NCI-H2227 treated with DMSO at 0.1 percent for 48 hours (cell line): Measurements from ENCODE around the gene LRP5.
A peak's percentile ranks its signal among the peaks of the same experiment; 100 is the strongest.

ENCODE experiments used
- DNase-seq: peaks from one replicate; lab custom pipeline; 2025; lab: John Stamatoyannopoulos, UW

The LRP5 gene

DNA sequence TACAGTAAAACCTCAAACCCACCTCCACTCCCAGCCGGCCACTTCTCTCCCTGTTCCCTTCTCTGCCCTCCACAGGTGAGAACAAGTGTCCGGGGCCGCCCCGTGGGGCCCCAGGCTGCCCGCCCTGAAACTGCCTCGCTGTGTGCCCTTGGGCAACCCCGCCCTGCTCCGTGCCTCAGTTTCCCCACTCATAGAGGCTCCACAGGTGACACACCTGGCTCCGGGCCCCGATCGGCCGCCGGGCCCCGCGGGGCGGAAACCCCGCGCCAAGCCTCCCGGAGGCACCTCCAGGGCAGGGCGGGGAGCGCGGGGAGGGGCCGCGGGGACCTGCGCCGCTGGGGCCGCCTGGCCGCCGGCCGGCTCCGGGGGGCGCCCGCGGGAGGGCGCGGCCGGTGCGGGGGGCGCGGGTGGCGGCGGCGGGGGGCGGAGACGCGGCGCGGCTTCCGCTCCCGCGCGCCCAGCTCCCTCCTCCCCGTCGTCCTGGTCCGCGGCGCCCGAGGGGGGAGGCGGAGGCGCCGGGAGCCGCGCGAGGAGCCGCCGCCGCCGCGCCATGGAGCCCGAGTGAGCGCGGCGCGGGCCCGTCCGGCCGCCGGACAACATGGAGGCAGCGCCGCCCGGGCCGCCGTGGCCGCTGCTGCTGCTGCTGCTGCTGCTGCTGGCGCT is at the start of gene LRP5:
LRP5 (plus strand) TSS at position 475 of the 663 bp plus-strand sequence; CDS start at position 599, 124 bp downstream.
- no peak for DNase-seq

DNA sequence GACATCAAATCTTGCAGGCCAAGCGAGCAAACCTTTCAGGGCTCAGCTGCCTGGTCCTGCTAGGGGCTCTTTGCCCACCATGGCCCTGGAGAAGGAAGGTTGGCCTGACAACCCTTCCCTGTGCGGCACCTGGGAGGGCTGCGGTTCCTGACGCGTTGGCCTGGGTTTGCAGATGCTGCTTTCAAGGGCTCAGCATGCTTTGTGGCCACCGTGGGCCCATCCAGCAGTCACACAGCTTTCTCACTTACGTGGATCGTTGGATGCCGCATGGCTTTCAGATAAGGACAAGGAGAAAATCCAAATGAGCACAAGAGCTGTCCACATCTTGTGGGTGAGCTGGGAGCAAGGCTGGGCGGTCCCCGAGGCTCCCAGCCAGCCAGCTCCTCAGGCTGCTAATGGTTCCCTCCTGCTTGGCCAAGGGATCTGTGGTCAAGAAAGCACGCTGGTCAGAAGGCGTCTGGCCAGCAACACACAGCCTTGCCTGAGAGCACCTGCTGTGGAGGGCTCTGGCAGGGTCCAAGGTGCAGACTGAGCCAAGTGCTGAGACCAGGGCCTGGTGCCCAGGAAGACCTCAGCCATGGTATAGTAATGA is 48.9 kb upstream of the LRP5 start:
- DNase-seq: no peak

DNA sequence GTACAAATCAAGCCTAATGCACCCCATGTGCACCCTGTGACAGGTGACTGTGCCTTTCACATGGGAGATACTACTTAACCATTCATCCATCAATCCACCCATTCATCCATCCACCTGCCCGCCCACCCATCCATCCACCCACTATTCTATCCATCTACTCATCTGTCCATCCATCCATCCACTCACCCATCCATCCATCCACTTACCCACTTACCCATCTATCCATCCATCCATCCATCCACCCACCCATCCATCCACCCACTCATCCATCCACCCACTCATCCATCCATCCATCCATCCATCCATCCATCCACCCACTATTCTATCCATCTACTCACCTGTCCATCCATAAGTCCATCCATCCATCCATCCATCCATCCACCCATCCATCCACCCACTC is 48.1 kb upstream of the LRP5 start:
- DNase-seq: no peak

DNA sequence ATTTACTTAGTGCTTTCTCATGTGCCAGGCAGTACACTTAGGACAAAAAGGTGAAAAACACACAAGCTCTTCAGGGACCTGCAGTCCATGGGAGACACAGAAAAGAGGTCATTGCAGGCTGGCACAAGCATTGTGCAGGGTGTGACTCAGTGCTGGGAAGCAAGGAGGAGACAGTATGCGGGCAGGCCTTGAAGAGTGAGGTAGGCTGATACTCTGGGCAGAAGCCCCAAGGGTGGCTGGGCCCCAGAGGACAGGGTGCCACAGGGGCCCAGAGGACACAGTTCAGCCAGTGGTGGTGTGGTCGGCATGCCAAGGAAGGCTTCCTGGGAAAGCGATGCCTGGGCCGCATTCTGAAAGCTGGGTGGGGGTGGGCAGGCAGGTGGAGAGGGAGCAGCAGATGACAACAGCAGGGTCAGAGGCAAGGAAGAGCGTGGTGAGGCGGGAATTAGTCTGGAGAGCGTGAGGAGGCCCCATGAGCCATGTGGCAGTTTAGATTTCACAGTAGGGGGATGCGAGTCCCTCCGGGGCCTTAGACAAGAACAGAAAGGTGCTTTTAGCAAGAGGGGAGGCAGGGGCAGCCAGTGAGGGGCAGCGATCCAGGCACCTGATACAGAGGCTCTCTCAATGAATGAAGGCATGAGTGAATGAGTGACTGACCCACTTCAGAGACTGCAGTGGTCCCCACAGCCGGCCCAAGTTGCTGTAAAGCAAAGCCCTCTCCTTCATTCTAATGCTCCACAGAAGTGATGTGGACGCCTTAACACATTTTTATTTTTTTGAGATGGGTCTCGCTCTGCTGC is 47.5 kb upstream of the LRP5 start:
- DNase-seq: no peak

DNA sequence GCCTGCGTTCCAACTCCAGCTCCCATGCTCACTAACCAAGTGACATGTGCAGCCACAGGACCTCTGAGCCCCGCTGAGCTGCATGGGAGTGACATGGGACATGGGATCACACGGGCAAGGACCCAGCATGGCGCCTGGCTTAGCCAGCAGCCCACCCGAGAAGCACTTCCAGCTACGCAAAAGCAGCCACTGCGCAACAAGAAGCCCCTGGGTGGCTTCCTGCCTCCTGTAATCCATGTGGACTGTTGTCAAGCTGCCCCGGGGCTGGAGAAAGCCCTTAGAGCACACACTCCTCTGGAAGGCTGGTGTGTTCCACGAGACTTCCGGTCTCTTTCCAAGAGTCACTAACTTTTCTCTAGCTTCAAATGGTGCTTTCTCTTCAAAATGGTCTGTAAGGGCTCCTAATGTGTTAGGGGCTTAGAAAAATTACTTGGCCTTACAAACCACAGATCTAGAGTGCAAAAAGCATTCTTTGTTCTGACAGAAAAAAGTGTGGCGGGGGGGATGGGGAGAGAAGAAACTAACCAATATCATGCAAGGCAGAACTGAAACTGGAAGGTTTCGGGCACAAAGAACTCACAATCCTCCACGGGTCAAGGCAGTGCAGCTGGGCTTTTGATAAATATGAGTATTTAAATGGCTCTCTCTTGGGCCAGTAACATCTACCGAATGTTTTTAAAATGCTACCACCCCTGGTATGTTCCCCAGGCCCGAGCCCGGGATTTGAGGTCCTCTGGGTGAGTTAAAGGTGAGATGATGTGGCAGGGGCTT is 46.1 kb upstream of the LRP5 start:
- DNase-seq: no peak

DNA sequence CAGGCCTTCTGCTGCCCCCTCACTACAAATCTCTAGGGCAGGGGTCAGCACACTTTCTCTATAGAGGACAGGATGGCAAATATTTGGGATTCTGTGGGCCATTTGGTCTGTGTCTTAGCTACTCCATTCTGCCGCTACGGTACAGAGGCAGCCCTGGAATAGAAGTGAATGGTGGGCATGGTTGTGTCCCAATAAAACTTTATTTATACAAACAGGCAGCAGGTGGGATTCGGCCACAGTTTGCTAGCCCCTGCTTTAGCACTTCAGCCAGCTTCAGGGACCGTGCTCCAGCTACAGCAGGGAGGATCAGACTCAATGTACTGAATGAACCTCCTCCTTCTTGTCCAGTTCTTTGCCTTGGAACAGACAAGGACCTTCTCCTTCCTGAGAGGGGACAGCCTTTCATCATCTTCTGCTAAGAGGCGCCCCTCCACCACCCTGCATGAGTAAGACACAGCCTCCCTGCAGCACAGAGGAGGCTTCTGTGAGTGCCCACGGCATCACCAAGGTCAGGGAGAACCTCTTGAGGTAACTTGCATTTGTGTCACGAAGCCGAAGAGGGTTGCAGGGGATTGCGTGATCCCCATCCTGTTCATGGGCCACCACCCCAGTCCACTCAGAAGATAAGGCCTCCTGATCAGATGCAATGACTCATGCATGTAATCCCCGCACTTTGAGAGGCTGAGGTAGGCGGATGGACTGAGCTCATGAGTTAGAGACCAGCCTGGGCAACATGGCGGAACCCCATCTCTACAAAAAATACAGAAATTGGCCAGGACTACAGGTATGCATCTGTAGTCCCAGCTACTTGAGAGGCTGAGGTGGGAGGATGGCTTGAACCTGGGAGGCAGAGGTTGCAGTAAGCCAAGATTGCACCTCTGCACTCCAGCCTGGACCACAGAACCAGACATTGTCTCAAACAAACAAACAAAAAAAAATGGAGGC is 45.2 kb upstream of the LRP5 start:
- no peak for DNase-seq

DNA sequence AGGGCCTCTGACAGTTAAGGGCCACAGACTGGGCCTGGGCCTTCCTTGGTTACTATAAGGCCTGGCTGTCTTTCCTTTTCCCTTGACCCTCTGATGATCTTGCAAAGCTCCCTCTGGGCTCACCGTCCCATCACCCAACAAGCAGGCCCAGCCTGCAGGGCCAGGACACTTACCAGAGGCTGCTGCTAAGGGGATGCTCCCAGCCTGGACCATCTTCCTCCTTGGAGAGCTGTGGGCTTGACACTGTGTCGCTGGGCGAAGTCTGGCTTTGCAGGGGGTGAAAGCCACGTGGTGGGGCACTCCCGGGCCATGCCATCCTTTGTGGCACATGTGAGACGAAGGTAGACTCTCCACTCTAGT is 44.5 kb upstream of the LRP5 start:
- no peak for DNase-seq

DNA sequence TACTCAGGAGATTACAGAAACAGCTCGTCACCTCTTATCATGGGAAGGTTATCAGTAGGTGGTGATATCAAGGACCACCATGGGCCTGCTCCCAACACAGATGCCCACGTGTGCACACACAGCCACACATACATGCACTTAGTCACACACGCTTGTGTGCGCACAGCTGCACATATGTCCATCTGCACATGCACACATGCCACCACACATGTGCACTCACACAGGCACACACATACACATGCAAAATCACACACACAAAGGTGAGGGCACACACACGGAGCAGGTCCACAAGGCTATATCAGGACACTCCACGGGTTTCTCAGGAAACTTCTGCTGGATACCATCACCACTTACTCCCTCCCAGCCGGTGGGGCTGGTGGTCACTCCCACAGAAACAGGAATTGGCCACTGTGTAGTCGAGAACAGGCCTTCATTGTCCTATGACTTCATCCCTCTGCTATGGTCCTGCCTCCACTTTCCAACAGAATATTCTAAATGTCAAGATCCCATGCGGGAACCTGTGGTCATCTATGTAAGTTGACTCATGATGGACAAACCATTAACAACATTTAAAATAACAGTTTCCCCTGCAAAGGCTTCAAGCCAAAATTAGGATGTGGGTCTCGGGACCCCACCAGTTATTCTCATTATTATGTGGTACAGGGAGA is 42.8 kb upstream of the LRP5 start:
- no peak for DNase-seq

DNA sequence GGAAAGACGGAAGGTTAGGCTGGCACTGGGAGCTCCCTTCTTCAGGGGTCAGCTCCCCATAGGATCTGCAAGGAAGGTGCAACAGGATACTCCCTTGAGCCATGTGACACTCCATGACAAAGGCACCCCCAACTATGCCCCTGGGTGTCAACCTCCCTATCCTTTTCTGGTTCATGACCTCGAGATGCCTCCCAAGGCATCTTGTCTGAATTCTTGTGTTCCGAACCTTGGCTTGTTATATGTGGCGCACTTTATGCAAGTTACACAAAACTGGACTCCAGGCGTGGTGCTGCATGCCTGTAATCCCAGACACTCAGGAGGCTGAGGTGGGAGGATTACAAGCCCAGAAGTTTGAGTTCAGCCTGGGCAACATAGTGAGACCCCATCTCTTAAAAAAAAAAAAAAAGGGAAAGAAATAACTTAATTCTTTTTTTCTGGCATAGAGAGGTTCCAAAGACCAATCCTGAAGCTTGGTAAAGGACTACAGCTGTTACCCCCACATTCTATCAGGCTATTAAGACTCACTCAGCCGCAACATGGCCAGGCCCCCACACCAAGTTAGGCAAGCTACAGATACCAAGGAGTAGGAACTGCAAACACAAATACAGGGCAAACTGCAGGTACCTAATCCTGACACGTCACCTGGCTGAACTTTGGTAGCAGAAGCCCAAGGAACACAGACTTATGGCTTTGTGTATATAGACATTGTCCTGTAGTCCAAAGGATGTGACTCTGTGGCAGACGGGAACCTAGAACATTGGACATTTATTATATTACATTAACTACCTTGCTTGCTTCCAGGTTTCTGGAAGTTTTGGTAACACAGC is 42.0 kb upstream of the LRP5 start:
- DNase-seq: no peak

DNA sequence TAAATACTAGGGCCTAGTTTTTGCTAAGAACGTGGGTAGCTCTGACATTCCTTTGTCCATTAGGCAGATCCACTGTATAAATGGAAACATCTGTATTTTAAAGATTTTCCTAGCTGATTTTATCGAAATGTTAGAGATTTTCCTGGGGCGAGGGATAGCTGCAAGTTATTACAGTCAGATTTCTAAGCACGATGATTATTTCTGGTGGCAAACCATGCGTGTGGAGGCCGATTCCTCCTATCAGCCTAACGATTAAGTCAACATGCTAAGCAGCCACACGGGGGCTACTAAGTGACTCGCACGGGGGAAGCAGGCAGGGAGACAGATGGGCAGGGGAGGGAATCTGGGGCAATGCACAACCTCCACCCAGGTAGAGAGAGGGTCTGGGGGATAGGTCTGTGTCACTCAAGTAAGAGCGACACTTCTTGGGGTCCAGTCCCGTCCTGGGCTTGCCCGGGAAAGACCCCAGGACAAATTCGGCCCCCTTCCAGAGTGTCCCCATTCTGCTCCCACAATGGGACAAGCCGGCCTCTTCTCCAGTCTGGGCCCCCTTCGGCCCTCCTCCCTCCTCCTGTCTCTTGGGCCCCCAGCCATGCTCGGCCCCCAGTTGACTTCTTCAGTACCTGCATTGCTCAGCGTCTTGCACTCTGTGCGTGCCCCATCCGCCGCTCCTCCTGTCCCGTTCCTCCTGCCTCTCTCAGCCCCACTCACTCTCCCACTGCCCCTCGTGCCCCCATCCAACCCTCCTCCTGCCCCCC is 41.2 kb upstream of the LRP5 start:
- peak; percentile 60 for DNase-seq

DNA sequence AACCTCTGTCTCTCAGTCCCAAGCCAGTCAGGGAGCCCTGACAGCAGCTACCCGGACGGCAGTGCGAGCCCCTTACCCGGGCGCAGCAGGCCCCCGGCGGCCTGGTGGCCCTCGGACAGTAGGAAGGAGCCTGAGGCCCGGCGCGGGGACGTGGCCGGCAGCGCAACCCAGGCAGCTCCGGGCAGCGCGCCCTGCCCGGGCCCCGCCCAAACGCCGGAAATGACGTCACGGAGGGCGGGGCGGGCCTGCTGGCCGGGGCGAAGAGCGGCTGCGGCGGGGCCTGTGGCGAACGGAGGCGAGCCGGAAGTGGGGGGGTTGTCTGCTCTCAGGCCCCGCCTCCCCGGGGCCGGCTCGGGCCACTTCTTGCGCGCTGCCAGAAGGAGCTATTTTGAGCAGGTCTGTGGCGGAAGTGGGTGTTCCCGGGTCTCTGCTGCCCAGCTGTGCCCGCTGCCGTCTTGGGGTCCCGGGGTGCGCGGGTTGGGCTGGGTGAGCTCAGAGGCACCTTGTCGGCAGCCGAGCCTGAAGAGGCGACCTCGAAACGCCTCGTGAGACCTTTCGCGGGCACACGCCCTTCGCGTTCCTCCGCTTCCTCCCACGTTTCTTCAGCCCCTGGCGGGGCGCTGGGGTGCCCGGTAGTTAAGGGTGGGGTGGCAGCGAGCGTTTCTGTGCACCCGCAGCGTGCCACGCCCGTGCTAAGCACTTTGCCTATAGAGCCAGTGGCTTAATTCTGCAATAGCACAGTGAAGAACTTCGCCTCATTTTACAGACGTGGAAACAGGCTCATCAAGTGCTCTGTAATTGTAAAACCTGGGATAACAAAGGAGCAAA is 40.4 kb upstream of the LRP5 start, which contains the start of gene C11orf24:
C11orf24 (minus strand) TSS at position 193 of the 828 bp plus-strand sequence. CDS start 8,206 bp downstream, outside the sequence.
- DNase-seq: peak; percentile 96

DNA sequence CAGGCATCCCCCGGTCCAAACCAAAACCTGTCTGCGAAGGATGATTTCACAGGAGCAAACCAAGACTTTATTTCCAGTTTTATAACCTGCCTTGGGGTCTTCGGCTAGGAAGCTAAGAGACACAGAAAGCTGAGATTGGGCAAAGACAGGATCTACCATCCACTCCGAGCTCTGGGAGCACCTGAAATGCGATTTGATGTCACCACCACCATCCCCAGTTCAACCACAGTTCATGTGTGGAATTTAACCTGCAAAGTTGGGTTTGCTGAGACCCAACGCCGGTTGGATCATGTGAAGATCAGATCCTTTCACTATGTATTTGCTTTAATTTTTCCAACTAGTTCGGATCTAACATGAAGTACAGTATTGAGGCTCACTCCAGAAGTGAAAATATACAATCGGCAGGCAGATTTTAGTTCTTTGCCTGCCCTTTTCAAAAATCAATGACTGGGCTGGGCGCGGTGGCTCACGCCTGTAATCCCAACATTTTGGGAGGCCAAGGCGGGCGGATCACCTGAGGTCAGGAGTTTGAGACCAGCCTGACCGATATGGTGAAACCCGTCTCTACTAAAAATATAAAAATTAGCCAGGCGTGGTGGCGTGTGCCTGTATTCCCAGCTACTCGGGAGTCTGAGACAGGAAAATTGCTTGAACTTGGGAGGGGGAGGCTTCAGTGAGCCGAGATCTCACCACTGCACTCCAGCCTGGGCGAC is 39.2 kb upstream of the LRP5 start:
- no peak for DNase-seq

DNA sequence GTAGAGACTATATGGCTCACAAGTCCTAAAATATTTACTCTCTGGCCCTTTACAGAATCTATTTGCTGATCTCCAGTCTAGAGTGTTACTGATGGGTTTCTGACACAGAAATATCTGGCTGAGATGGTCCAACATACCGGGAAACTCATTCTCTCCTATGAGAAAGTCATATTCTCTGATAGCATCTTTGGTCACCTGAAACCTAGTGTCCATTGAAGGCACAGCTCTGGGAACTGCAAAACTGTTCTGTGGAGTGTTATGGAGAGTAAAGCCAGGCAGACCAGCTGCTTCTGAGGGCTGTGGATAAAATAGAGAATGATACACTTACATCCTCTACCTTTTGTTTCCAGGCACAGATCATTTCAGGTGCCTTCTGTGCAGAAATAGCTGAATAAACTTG is 38.1 kb upstream of the LRP5 start:
- no peak for DNase-seq

DNA sequence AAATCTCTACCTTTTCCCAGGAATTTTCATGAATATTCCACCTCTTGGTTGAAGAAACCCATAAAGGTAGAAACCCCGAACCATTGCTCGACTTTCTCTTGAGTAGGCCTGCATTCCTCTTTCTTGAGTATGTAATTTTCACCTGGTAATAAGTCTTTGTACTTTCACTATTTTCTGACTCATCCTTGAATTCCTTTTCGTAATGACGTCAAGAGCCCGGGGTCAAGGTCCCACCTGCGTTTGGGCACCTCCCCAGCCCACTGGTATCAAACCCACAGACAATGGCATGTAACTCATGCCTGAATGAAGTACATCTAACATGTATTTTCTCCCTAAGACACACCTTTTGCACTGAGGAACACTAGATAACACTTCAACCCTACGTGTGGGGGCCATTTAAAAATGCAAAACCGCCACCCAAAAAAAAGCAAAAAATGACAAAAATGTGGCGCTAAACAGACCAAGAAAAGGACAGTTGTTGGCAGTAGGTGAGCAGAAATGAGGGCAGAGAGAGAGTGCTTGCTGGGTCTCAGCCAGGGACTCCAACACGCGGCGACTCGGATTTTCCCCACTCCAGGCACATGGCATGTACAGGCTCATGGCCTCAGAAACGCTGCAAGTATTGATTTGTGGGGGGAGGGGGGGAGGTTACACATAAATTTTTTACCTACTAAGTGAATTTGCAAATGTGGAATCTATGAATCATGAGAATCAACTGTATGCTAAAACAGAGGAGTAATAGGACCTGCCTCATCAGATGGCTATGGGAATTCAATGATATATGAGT is 36.5 kb upstream of the LRP5 start:
- DNase-seq: no peak

DNA sequence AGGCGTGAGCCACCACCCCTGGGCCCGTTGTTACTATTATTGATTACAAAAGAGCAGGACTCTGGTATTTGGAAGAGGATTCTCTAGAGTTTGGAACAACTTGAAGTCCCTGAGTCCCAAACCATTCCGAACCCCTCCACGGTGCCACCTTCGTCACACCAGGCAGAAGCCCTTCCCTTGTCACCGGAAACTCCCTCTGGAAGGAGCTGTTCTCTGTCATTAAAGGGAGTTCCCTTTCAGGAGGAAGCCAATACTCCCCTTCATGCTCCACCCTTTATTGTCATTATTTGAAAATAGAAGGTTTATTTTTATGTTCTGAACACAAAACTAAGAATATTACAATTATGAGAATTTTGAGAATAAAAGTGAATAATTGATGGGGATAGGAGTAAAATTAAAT is 35.5 kb upstream of the LRP5 start:
- DNase-seq: no peak

DNA sequence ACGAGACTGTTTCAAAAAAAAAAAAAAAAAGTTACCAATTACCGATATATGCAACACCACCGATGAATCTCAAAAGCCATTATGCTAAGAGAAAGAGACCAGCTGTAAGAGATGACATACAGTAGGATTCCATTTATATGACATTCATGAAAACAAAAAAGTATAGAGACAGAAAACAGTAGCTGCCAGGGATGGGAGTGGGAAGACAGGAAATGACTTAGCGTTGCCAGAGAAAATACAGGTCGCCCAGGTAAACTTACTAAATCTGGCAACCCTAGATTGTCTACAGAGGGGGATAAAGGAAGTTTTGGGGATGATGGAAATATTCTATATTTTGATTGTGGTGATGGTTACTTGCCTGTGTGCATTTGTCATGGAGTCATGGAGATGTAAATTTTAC is 32.7 kb upstream of the LRP5 start:
- DNase-seq: no peak
